ENCODE results near the gene PTGDR2. TPM values are rescaled to one million over a fixed set of nuclear protein-coding genes. Genes with fewer than 3 reads are reported as not detected.

PTGDR2 gene
- total RNA-seq, 1 experiment from 2014 or later, result 0.07 TPM

DNA sequence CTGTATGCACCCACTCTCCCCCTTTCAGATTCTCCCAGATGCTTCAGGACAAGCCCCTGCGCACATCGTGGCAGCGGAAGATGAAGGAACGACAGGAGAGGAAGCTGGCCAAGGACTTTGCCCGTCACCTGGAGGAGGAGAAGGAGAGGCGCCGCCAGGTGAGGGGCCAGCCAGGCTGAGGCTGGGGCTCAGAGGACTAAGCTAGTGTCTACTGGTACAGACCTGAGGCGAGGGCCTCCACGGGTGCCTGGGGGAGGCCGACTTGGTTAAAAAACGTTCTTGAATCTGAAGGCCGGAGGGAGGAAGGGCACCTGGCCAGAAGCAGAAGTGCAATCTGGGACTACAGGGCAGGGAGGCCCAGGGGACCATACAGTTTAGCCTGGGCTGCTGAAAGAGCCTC, 7.9 kb downstream of the PTGDR2 start (continued):
- TF ChIP-seq, protein P1, sequence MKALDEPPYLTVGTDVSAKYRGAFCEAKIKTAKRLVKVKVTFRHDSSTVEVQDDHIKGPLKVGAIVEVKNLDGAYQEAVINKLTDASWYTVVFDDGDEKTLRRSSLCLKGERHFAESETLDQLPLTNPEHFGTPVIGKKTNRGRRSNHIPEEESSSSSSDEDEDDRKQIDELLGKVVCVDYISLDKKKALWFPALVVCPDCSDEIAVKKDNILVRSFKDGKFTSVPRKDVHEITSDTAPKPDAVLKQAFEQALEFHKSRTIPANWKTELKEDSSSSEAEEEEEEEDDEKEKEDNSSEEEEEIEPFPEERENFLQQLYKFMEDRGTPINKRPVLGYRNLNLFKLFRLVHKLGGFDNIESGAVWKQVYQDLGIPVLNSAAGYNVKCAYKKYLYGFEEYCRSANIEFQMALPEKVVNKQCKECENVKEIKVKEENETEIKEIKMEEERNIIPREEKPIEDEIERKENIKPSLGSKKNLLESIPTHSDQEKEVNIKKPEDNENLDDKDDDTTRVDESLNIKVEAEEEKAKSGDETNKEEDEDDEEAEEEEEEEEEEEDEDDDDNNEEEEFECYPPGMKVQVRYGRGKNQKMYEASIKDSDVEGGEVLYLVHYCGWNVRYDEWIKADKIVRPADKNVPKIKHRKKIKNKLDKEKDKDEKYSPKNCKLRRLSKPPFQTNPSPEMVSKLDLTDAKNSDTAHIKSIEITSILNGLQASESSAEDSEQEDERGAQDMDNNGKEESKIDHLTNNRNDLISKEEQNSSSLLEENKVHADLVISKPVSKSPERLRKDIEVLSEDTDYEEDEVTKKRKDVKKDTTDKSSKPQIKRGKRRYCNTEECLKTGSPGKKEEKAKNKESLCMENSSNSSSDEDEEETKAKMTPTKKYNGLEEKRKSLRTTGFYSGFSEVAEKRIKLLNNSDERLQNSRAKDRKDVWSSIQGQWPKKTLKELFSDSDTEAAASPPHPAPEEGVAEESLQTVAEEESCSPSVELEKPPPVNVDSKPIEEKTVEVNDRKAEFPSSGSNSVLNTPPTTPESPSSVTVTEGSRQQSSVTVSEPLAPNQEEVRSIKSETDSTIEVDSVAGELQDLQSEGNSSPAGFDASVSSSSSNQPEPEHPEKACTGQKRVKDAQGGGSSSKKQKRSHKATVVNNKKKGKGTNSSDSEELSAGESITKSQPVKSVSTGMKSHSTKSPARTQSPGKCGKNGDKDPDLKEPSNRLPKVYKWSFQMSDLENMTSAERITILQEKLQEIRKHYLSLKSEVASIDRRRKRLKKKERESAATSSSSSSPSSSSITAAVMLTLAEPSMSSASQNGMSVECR (CRISPR knock-in tag; IDR thresholded peaks at IDR 0.05; ENCODE audit: borderline replicate concordance), result no peak

DNA sequence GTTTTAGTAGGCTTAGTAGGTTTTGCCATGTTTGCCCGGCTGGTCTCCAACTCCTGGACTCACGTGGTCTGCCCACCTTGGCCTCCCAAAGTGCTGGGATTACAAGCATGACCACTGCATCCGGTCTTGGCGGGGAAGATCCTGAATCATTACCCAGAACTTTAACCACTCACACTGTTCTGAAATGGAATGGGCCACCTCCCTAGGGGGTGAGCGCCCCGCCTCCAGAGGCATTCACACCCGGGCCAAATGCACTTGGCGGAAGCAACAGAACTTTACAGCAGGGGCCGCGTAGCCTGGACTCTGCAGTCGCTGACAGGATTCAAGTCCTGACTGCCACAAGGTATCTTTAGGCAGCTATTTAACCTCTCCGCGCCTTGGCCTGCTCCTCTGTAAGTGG, 8.5 kb downstream of the PTGDR2 start:
- no peaks in the 10 kb centered on the region; the same call in 1 of the 2 replicates for H3K27me3 Mint-ChIP-seq (ENCODE audit: low read depth)
- peaks cover 33% of the 10 kb centered on the region for H3K4me1 Mint-ChIP-seq
- no peak for DNase-seq (ENCODE audit: low spot score)
- TF ChIP-seq, protein P2, sequence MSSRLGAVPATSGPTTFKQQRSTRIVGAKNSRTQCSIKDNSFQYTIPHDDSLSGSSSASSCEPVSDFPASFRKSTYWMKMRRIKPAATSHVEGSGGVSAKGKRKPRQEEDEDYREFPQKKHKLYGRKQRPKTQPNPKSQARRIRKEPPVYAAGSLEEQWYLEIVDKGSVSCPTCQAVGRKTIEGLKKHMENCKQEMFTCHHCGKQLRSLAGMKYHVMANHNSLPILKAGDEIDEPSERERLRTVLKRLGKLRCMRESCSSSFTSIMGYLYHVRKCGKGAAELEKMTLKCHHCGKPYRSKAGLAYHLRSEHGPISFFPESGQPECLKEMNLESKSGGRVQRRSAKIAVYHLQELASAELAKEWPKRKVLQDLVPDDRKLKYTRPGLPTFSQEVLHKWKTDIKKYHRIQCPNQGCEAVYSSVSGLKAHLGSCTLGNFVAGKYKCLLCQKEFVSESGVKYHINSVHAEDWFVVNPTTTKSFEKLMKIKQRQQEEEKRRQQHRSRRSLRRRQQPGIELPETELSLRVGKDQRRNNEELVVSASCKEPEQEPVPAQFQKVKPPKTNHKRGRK (CRISPR knock-in tag; IDR thresholded peaks at IDR 0.05; ENCODE audit: borderline replicate concordance), result no peak
- TF ChIP-seq CREB1 (CRISPR knock-in tag; IDR thresholded peaks at IDR 0.05) (no peak), GRHL2 (CRISPR knock-in tag; IDR thresholded peaks at IDR 0.05; ENCODE audit: insufficient replicate concordance, severe bottlenecking) (no peak), NR3C1 (CRISPR knock-in tag; conservative IDR thresholded peaks at IDR 0.05; ENCODE audit: low read depth) (no peak), ZNF671 (CRISPR knock-in tag; IDR thresholded peaks at IDR 0.05) (no peak), ETV6 (CRISPR knock-in tag; IDR thresholded peaks at IDR 0.05) (no peak), GABPB1 (CRISPR knock-in tag; IDR thresholded peaks at IDR 0.05) (no peak), CBFB (CRISPR knock-in tag; IDR thresholded peaks at IDR 0.05; ENCODE audit: low read depth) (no peak), MYBL2 (CRISPR knock-in tag; IDR thresholded peaks at IDR 0.05) (no peak), SP1 (CRISPR knock-in tag; conservative IDR thresholded peaks at IDR 0.05) (no peak)
- TF ChIP-seq, protein P3, sequence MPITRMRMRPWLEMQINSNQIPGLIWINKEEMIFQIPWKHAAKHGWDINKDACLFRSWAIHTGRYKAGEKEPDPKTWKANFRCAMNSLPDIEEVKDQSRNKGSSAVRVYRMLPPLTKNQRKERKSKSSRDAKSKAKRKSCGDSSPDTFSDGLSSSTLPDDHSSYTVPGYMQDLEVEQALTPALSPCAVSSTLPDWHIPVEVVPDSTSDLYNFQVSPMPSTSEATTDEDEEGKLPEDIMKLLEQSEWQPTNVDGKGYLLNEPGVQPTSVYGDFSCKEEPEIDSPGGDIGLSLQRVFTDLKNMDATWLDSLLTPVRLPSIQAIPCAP (CRISPR knock-in tag; IDR thresholded peaks at IDR 0.05), result no peak
- TF ChIP-seq, protein P4, sequence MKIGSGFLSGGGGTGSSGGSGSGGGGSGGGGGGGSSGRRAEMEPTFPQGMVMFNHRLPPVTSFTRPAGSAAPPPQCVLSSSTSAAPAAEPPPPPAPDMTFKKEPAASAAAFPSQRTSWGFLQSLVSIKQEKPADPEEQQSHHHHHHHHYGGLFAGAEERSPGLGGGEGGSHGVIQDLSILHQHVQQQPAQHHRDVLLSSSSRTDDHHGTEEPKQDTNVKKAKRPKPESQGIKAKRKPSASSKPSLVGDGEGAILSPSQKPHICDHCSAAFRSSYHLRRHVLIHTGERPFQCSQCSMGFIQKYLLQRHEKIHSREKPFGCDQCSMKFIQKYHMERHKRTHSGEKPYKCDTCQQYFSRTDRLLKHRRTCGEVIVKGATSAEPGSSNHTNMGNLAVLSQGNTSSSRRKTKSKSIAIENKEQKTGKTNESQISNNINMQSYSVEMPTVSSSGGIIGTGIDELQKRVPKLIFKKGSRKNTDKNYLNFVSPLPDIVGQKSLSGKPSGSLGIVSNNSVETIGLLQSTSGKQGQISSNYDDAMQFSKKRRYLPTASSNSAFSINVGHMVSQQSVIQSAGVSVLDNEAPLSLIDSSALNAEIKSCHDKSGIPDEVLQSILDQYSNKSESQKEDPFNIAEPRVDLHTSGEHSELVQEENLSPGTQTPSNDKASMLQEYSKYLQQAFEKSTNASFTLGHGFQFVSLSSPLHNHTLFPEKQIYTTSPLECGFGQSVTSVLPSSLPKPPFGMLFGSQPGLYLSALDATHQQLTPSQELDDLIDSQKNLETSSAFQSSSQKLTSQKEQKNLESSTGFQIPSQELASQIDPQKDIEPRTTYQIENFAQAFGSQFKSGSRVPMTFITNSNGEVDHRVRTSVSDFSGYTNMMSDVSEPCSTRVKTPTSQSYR (CRISPR knock-in tag; IDR thresholded peaks at IDR 0.05), result no peak
- TF ChIP-seq, protein P5, sequence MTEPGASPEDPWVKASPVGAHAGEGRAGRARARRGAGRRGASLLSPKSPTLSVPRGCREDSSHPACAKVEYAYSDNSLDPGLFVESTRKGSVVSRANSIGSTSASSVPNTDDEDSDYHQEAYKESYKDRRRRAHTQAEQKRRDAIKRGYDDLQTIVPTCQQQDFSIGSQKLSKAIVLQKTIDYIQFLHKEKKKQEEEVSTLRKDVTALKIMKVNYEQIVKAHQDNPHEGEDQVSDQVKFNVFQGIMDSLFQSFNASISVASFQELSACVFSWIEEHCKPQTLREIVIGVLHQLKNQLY (CRISPR knock-in tag; IDR thresholded peaks at IDR 0.05), result no peak
- CTCF ChIA-PET, result interaction anchor here (0.9 to 1.4 kb wide), 3 partner anchors 9 to 41 kb away, joined by 3 read pairs; no protein-coding TSS in a partner anchor
- no peak overlapping the region for H3K27ac Mint-ChIP-seq
- no peaks in the 10 kb centered on the region for H3K9me3 Mint-ChIP-seq
- H3K36me3 Mint-ChIP-seq, result peaks cover 20% of the 10 kb centered on the region
- POLR2A ChIA-PET, result no interaction called here
- no peak overlapping the region for H3K4me3 Mint-ChIP-seq
- ATAC-seq, result no peak
